ENCODE measurements around the gene C9orf152.

DNA sequence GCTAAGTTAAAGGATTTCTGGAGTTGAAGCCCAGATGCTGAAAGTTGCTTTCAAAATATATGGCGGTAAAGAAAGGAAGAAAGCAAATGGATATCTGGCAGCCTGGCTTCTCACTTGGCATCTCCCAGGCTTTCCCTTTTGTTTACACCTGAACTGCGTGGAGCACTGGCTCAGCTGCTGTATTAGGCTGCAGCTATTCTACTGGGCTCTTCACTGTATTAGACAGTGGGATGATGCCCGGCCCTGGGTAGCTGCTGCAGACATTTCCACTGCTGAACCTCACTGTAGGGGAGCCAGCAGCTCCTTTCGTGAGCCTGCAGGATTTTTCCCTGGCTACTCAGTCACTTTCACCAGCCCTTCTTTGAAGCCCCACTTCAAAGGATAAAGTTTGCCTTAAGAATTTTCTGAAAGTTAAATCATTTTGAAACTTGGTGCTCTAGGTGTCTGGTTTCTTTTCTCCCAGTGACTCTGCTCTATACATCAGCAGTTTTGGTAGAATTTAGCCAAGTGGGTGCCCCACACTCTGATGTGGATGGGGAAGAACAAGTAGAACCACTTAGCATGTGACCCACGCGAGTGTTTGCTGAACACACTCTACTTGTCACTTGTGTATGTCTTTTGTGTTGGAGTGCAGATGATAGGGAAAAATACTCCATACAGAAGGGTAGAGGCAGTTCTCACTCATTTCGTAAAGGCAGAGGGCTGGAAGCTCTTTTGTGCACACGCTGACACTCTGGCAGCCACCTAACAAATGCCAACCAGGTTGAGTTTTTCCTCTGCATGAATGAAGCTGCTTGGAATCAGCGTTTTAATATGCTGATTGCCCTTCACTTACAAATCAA lies 49.9 kb downstream of the C9orf152 start:
- TF ChIP-seq CTCF (IDR thresholded peaks at IDR 0.05) (no peak), POLR2A (IDR thresholded peaks at IDR 0.05) (no peak)

All from esophagus squamous epithelium (tissue), 4 donors.